Thymus (tissue), 11 donors: ENCODE measurements around the gene LMX1B. TPM values are rescaled to one million over a fixed set of nuclear protein-coding genes. Genes with fewer than 3 reads are reported as not detected.
"Not testable (repeated sequence)": the region's sequence is repeated elsewhere in the genome, so short reads cannot be mapped to it uniquely, and the experiment has no call there.

ENCODE experiments used
- DNase-seq, 9 donors: peaks; one replicate each; pipeline ENCODE4 v3.0.0-alpha.2; 2013; ENCODE audit warnings: low spot score in 9 of 9, low read depth in 6 of 9, missing footprints in 1 of 9
- H3K27ac ChIP-seq, 2 donors: one replicate each; pipeline ENCODE4 v1.5.1; 2013; ENCODE audit warnings: control low read depth in 1 of 2, low read depth in 1 of 2, low read length in 1 of 2, mild to moderate bottlenecking in 1 of 2, moderate library complexity in 1 of 2
- H3K27me3 ChIP-seq, 2 donors: one replicate each; pipeline ENCODE4 v1.5.1; 2013; ENCODE audit warnings: low read length in 1 of 2; ENCODE audit not compliant: control insufficient read depth in 2 of 2, insufficient read depth in 1 of 2
- H3K36me3 ChIP-seq, 2 donors: one replicate each; pipeline ENCODE4 v1.5.1; 2013; ENCODE audit warnings: low read length in 1 of 2, mild to moderate bottlenecking in 1 of 2, moderate library complexity in 1 of 2; ENCODE audit not compliant: control insufficient read depth in 2 of 2, insufficient read depth in 2 of 2
- H3K4me1 ChIP-seq, 2 donors: one replicate each; pipeline ENCODE4 v1.5.1; 2013; ENCODE audit warnings: low read length in 2 of 2; ENCODE audit not compliant: control insufficient read depth in 2 of 2, insufficient read depth in 2 of 2
- H3K4me3 ChIP-seq, 2 donors: one replicate each; pipeline ENCODE4 v1.5.1; 2013; ENCODE audit warnings: low read length in 2 of 2, control low read depth in 1 of 2, mild to moderate bottlenecking in 1 of 2
- H3K9me3 ChIP-seq, 2 donors: one replicate each; pipeline ENCODE4 v1.5.1; 2013; ENCODE audit warnings: low read length in 1 of 2, mild to moderate bottlenecking in 1 of 2; ENCODE audit not compliant: control insufficient read depth in 2 of 2, insufficient read depth in 1 of 2
- WGBS: extraction: QIAGEN DNeasy Blood & Tissue Kit; methylation state at CpG from one replicate; pipeline ENCODE4 v1.1.7; 2013; 5-methylcytosine and 5-hydroxymethylcytosine counted together
- polyA plus RNA-seq: library from polyadenylated mRNA; stranded (reverse); fragments of 200-250 nt; gene quantifications from one replicate; pipeline ENCODE4 v1.2.3, GENCODE V29; 2013
- total RNA-seq: library from RNA; stranded (reverse); fragments of 120-200 nt; gene quantifications from one replicate; pipeline ENCODE4 v1.2.4, GENCODE V29; 2013
- donor health status: healthy.

The LMX1B gene
- total and polyA plus RNA-seq, 2 donors = 0.02 to 0.05 TPM

- Histone ChIP-seq H3K4me3 (no peak overlapping the region), H3K27ac (no peak overlapping the region), H3K4me1 (no peaks in the 10 kb centered on the region), H3K9me3 (peaks cover 0 to 4% of the 10 kb centered on the region in 2 donors), H3K36me3 (no peaks in the 10 kb centered on the region), H3K27me3 (peaks cover 37 to 98% of the 10 kb centered on the region in 2 donors)
- 76% methylated on average over 4 of the region's 4 CpGs for WGBS
- no peak for DNase-seq
Measured at GRCh38 chr9:126646162-126646561, 32.4 kb downstream of the LMX1B start.

GRCh38 chr9:126647585-126648411 lies 34.1 kb downstream of the LMX1B start:
- WGBS = 76% methylated on average over 16 of the region's 16 CpGs
- peaks cover 43 to 98% of the 10 kb centered on the region in 2 donors for H3K27me3 ChIP-seq
- DNase-seq = no peak

GRCh38 chr9:126649477-126649876 lies 35.7 kb downstream of the LMX1B start:
- peaks cover 36 to 98% of the 10 kb centered on the region in 2 donors for H3K27me3 ChIP-seq
- no peaks in the 10 kb centered on the region for H3K9me3 ChIP-seq
- H3K4me3 ChIP-seq = no peak overlapping the region
- no peaks in the 10 kb centered on the region for H3K4me1 ChIP-seq
- H3K27ac ChIP-seq = no peak overlapping the region
- no peak for DNase-seq
- 98% methylated on average over 3 of the region's 3 CpGs for WGBS
- no peaks in the 10 kb centered on the region for H3K36me3 ChIP-seq

More at GRCh38 chr9:126647585-126648411, 34.1 kb downstream of the LMX1B start:
- Histone ChIP-seq H3K9me3 (peaks cover 0 to 4% of the 10 kb centered on the region in 2 donors), H3K4me1 (no peaks in the 10 kb centered on the region), H3K27ac (no peak overlapping the region), H3K4me3 (no peak overlapping the region), H3K36me3 (no peaks in the 10 kb centered on the region)

GRCh38 chr9:126650404-126651341 lies 36.9 kb downstream of the LMX1B start:
- Histone ChIP-seq H3K4me3 (no peak overlapping the region), H3K36me3 (no peaks in the 10 kb centered on the region), H3K4me1 (no peaks in the 10 kb centered on the region), H3K27ac (no peak overlapping the region), H3K27me3 (peaks cover 35 to 96% of the 10 kb centered on the region in 2 donors), H3K9me3 (no peaks in the 10 kb centered on the region)
- DNase-seq = no peak
- 17% methylated on average over 24 of the region's 24 CpGs for WGBS

- no peak overlapping the region for H3K4me3 ChIP-seq
- DNase-seq = no peak
- H3K4me1 ChIP-seq = no peaks in the 10 kb centered on the region
- no peaks in the 10 kb centered on the region for H3K36me3 ChIP-seq
- no peak overlapping the region for H3K27ac ChIP-seq
- H3K9me3 ChIP-seq = no peaks in the 10 kb centered on the region
- H3K27me3 ChIP-seq = peaks cover 35 to 96% of the 10 kb centered on the region in 2 donors
- 13% methylated on average over 18 of the region's 18 CpGs for WGBS
Measured at GRCh38 chr9:126652140-126652582, 38.4 kb downstream of the LMX1B start.

GRCh38 chr9:126654124-126654523 lies 40.4 kb downstream of the LMX1B start:
- Histone ChIP-seq H3K27me3 (peaks cover 31 to 94% of the 10 kb centered on the region in 2 donors), H3K36me3 (no peaks in the 10 kb centered on the region)

GRCh38 chr9:126656214-126656613 lies 42.5 kb downstream of the LMX1B start:
- peaks cover 18 to 82% of the 10 kb centered on the region in 2 donors for H3K27me3 ChIP-seq
- not testable (repeated sequence) for H3K36me3 ChIP-seq, DNase-seq, H3K27ac ChIP-seq, H3K9me3 ChIP-seq, H3K4me3 ChIP-seq, H3K4me1 ChIP-seq
- 92% methylated on average over 4 of the region's 4 CpGs for WGBS

More at GRCh38 chr9:126654124-126654523, 40.4 kb downstream of the LMX1B start:
- H3K4me3 ChIP-seq = no peak overlapping the region
- no peak for DNase-seq
- no peaks in the 10 kb centered on the region for H3K4me1 ChIP-seq
- H3K9me3 ChIP-seq = no peaks in the 10 kb centered on the region
- no peak overlapping the region for H3K27ac ChIP-seq
- WGBS = 88% methylated on average over 7 of the region's 7 CpGs

- Histone ChIP-seq H3K27ac (no peak overlapping the region), H3K36me3 (no peaks in the 10 kb centered on the region), H3K27me3 (peaks cover 1 to 79% of the 10 kb centered on the region in 2 donors), H3K4me1 (no peaks in the 10 kb centered on the region), H3K4me3 (no peak overlapping the region), H3K9me3 (no peaks in the 10 kb centered on the region)
- no peak for DNase-seq
- 91% methylated on average over 13 of the region's 13 CpGs for WGBS
Measured at GRCh38 chr9:126658201-126658825, 44.6 kb downstream of the LMX1B start.
